ENCODE data around the gene LAMB4.

Gene LAMB4

DNA sequence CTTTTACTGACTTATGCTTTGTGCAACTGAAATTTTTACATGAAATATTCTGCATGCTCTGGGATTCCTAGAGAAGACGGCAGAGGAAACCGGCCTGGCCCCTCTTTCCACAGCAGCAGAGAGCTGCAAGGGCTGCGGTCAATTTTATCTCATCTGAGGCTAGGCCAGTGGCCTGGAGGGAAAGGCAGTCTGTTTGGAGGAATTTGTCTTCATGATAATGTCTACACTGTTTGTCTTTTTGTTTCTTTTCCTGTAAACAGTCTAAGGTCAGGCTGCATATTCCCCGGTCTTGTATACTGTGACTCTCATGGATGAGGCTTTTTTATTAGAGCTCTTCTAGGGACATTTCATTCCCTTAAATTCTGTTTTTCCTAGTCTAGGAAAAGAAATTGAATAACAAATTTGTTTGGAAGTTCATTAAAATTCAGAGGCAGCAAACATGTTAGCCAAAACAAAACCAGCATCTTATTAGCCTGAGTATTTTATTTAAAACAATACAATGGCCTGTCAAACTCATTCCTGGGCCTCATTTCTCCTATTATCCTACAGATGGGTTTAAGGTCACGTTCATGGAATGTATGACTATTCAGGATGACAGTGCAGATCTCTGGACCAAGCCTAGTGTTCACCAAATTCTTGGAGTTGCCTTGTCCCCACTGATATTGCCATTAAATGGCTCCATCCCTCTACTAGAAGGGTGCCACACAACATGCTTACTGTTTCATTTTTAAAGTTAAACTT is 26.4 kb downstream of the LAMB4 start:
- no peak for DNase-seq

DNA sequence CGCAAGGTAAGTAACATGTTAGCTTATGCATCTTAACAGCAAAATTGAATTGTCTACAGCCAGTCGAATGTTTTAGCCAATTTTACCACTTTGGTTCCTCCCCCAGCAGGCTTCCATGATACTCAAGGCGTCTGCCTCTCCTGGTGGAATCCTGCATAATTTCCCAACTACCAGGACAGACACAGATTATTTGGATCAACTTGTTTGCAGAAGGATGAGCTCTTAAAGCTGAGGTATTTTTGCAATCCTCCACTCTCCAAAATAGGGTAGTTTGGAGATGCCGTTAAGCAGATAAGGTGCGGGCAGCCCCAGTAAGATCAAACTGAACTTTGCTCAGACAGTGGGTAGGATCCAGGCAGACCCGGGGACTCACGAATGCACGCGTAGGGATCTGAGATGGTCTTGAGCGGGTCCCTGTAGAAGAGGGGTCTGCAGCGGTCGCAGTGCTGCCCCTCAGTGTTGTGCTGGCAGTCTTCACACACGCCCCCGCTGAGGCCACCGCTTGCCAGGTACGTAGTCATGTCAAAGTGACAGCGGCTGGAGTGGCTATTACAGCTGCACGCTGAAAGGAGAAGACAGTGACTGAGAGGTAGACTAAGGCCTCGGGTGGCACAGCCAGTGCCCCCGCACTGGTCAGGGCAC is 27.4 kb downstream of the LAMB4 start:
- DNase-seq = no peak

- DNase-seq = no peak
These were observed 28.4 kb downstream of the LAMB4 start for GRCh38 chr7:108101759-108102158.

DNA sequence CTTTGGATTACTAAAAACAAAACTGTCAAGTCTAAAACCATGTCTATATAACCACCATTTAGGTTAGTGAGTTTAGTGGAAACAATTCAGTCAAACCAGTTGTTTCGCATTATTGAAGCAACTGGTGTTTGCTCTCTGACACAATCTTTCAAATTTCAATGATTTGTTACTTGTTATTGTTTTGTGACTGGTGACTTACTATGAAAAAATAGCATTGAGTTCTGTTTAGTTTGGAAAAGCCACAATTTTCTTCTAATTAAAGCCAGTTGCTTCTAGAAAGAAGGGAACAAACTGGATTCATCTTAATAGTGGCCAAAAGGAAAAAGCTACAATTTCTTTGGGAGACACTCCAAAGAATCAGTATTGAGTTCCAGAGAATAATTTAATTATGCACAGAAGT is 30.4 kb downstream of the LAMB4 start:
- DNase-seq = no peak

DNA sequence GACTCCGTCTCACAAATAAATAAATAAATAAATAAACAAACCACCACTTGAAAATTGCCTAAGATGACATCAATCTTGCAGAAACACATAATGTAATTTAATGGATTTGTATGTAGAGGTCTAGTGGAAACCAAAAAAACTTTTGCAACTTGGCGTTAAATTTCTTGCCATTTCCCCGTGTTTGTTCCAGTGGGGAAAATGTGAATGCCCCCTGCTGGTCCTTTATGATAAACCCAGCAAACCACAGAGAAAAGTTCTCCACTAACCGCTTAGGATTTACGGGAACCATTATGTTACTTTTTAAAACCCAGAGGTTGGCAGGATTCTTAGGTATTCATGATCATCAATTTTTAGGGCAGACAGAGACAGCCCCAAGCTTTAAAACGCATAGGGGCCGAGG is 32.5 kb downstream of the LAMB4 start:
- DNase-seq = no peak

DNA sequence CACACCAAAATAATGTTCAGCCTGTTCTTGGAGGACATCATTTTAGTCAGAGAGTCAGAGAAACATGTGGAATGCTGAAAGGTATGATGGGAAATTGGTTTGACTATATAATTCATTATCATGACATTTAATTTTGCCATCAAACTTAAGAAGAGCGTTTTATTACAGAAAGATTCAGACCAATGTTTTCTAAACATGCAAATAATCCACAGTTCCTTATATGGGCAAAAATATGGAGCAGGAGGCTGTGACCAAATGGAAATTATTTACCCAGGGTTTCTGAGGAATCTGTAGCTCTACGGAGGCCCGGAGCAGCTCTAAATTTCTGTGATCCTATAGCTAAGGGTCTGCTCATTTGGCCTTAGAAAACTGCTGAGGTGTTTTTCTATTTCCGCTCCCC is 33.2 kb downstream of the LAMB4 start:
- no peak for DNase-seq

- peak; percentile 38 for DNase-seq
These were observed 35.0 kb downstream of the LAMB4 start for GRCh38 chr7:108094933-108095710.

- DNase-seq = no peak
These were observed 35.8 kb downstream of the LAMB4 start for GRCh38 chr7:108094346-108094745.

DNA sequence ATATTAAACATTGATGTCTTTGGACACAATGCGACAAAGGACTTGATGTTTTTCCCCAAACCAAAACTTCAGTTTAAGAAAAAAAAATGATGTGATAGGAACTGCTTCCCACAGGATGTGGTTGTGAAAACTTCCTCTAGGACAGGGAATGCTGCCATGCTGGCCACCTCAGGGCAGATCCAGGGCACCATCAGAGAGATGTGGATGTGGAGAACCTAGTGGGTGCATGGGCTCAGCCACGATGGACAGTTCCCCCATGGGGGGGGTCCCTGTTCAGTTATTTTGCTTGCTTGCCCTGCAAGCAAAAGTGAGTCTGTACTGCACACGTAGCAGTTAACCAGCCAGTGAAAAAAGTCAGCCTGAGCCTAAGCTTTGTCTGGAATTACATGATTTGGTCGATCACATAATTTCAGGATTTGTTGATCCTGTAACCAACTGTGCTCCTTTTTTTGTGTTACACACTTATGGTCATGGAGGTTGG is 36.3 kb downstream of the LAMB4 start:
- DNase-seq = no peak

- DNase-seq = no peak
These were observed 36.8 kb downstream of the LAMB4 start for GRCh38 chr7:108093341-108093740.

DNA sequence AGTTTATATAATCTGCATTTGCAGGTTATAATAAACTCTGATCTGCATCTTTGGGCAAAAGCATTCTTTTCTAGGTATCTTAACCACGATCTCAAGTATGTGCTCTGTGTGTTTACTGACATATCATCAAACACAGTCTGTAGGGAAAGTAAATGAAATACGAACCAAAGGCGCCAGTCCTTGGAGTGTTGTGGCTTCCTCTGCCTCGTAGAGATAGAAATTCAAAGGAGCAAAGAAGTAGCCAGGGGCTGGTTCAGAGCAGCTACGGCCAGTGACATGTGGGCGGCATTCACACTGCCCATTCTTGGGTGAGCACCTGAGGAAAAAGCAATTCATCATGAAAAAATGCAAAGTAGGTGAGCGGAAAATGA is 38.7 kb downstream of the LAMB4 start:
- no peak for DNase-seq

DNA sequence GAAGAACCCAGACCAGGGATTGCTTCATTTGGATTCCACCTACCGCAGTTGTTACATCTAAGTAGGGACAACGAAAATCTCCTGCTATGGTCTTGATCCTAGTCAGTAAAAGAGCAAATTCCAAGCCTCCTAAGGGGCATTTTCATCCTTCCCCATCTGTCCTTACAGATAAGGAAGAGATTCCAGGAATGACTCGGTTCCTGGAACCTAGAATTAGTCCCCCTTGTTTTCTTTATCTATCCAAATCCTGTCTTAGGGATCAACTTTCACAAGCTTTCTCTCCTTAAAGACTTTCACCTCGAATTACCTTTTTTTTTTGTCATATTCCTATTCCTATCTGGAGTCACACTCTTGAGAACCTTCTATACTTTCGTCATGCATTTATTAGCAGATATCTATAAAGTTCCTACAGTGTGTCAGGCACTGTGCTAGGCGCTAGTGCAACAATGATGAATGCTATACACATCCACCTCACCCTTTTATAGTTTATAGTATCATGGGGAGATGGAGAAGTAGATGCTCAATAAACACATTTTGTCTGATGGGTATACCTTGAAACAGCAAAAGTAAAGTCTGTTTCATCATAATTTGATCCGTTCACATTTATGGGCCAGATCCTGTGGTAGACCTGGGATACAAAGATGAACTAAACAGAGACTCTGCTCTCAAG is 39.2 kb downstream of the LAMB4 start:
- DNase-seq = no peak

DNA sequence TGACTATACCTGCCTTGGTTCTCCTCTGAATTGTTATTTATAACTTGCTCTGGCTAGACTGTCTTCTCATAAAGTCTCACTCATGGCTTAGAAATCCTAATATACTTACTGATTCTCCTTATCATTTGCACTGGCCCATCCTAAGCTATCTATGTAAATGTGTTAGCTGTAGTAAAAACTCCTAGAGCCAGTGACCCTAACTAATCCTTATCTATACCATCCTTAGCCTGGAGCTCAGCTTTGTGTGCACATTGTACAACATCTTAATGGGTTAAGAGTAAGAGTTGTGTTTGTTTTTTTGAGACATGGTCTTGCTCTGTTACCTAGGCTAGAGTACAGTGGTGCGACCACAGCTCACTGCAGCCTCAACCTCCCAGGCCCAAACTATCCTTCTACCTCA is 40.8 kb downstream of the LAMB4 start:
- no peak for DNase-seq

- DNase-seq = no peak
These were observed 41.4 kb downstream of the LAMB4 start for GRCh38 chr7:108088729-108089128.

GRCh38 chr7:108087778-108088177 is 42.4 kb downstream of the LAMB4 start:
- DNase-seq = no peak

DNA sequence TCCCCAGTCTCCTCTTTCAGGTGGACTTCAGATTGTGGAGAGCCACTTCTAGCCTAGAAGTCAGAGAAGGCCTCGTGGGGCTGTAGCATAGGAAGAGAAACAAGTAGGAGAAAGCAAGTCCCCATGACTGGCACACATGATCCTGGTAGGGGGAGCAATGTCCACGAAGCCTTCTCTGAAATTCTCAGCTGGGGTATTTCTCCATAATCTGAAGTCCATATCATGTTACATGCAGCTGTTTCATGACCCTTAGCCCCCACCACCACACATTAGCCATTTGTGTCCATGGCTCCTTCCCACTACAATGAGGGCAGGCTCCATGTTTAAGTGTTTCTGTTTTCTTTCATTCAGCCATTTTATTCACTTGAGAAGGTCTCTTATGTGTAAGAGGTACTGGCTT is 43.2 kb downstream of the LAMB4 start:
- no peak for DNase-seq

DNA sequence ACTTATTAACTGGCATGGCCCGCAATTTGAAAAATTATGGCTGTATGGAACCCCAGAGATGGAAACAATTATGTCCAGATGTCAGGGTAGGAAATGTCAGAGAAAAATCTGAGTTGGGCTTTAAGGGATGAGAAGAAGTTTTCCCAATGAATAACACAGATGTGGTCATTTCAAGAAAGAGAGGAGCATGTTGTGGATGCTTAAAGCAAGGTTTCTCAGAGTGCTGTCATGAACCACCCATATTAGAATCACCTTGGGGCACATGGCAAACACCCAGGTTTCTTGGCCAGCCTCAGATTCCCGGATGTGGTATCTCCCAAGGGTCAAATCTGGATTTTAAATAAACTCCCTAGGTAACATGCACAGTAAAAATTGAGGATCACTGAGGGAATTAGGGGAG is 43.6 kb downstream of the LAMB4 start:
- DNase-seq = no peak

DNA sequence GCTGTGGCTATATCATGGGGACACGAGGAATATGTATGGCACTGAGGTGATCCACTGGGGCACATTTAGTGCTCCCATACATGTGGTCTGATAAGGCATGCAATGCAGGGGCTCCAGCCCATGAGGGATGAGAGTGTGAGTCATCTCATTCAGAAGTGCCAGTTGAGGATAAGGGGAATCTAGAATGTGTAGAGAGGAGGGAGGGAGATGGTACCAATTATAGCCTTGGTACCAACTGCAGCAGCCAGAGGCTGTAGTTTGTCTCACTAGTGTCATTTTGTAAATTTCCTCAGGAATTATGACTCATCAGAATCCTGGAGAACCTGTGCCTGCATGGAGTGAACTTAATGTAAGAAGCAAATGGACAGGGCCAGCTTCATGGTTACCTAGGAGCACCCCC is 46.2 kb downstream of the LAMB4 start:
- DNase-seq = no peak

GRCh38 chr7:108079648-108080591 is 50.2 kb downstream of the LAMB4 start:
- peak; percentile 94 for DNase-seq

DNA sequence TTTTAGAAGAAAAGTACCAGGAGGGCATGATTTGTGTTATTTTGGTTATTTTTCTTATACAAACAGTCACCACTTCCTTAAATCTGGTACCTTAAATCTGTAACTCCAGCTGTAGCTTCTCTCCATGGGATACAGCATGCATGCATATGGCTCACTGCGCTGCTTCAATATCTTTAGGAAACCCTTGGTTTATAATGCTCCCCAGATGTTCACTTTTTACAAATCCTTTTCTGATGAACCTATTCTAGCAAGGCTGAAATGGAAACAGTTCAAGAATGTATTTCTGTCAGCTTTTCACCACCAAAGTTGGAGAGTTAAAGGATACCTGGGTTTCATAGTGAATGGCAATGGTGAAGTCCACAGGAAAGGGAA is 50.9 kb downstream of the LAMB4 start:
- DNase-seq = peak; percentile 68

GRCh38 chr7:108078691-108079090 is 51.5 kb downstream of the LAMB4 start:
- DNase-seq = no peak

GRCh38 chr7:108078211-108078673 is 51.9 kb downstream of the LAMB4 start:
- no peak for DNase-seq

Data from DMS 273 treated with DMSO at 0.1 percent for 48 hours (cell line).